ENCODE measurements around the gene CELF6.

CELF6 gene

GRCh38 chr15:72271221-72271620, 48.7 kb downstream of the CELF6 start:
- Histone ChIP-seq H3K36me3 (ENCODE audit: low read depth) (peaks cover 38% of the 10 kb centered on the region), H3K4me3 (ENCODE audit: severe bottlenecking) (peak overlapping the region; percentile 79), H3K9me3 (ENCODE audit: severe bottlenecking) (no peaks in the 10 kb centered on the region), H3K27ac (ENCODE audit: poor library complexity, severe bottlenecking) (peak overlapping the region; percentile 54), H3K4me1 (ENCODE audit: insufficient read depth, poor library complexity, severe bottlenecking) (peaks cover 13% of the 10 kb centered on the region), H3K27me3 (ENCODE audit: insufficient read depth, poor library complexity, severe bottlenecking) (no peaks in the 10 kb centered on the region)
- no peak for DNase-seq (ENCODE audit: low spot score)
- TF ChIP-seq, protein P1, sequence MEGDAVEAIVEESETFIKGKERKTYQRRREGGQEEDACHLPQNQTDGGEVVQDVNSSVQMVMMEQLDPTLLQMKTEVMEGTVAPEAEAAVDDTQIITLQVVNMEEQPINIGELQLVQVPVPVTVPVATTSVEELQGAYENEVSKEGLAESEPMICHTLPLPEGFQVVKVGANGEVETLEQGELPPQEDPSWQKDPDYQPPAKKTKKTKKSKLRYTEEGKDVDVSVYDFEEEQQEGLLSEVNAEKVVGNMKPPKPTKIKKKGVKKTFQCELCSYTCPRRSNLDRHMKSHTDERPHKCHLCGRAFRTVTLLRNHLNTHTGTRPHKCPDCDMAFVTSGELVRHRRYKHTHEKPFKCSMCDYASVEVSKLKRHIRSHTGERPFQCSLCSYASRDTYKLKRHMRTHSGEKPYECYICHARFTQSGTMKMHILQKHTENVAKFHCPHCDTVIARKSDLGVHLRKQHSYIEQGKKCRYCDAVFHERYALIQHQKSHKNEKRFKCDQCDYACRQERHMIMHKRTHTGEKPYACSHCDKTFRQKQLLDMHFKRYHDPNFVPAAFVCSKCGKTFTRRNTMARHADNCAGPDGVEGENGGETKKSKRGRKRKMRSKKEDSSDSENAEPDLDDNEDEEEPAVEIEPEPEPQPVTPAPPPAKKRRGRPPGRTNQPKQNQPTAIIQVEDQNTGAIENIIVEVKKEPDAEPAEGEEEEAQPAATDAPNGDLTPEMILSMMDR (IDR thresholded peaks at IDR 0.05; ENCODE audit: poor library complexity, severe bottlenecking), result no peak
- no peak for ATAC-seq (ENCODE audit: low read depth)

- H3K9me3 ChIP-seq (ENCODE audit: severe bottlenecking), result no peaks in the 10 kb centered on the region
- peaks cover 53% of the 10 kb centered on the region for H3K36me3 ChIP-seq (ENCODE audit: low read depth)
- ATAC-seq (ENCODE audit: low read depth) (no peak), DNase-seq (ENCODE audit: low spot score) (no peak)
- H3K27me3 ChIP-seq (ENCODE audit: insufficient read depth, poor library complexity, severe bottlenecking), result no peaks in the 10 kb centered on the region
- H3K27ac ChIP-seq (ENCODE audit: poor library complexity, severe bottlenecking), result no peak overlapping the region
- H3K4me1 ChIP-seq (ENCODE audit: insufficient read depth, poor library complexity, severe bottlenecking), result peaks cover 13% of the 10 kb centered on the region
- H3K4me3 ChIP-seq (ENCODE audit: severe bottlenecking), result no peak overlapping the region
- TF ChIP-seq, protein P1 (IDR thresholded peaks at IDR 0.05; ENCODE audit: poor library complexity, severe bottlenecking), result no peak
Measured at GRCh38 chr15:72269739-72270138, 50.2 kb downstream of the CELF6 start.

- no peak for ATAC-seq (ENCODE audit: low read depth)
- no peaks in the 10 kb centered on the region for H3K27me3 ChIP-seq (ENCODE audit: insufficient read depth, poor library complexity, severe bottlenecking)
Measured at GRCh38 chr15:72265031-72265430, 54.9 kb downstream of the CELF6 start.

GRCh38 chr15:72252663-72253299, 67.2 kb downstream of the CELF6 start:
- Histone ChIP-seq H3K4me1 (ENCODE audit: insufficient read depth, poor library complexity, severe bottlenecking) (no peaks in the 10 kb centered on the region), H3K9me3 (ENCODE audit: severe bottlenecking) (no peaks in the 10 kb centered on the region), H3K27ac (ENCODE audit: poor library complexity, severe bottlenecking) (no peak overlapping the region), H3K36me3 (ENCODE audit: low read depth) (peaks cover 95% of the 10 kb centered on the region), H3K4me3 (ENCODE audit: severe bottlenecking) (no peak overlapping the region), H3K27me3 (ENCODE audit: insufficient read depth, poor library complexity, severe bottlenecking) (no peaks in the 10 kb centered on the region)
- TF ChIP-seq, protein P1 (IDR thresholded peaks at IDR 0.05; ENCODE audit: poor library complexity, severe bottlenecking), result no peak
- no peak for DNase-seq (ENCODE audit: low spot score)
- no peak for ATAC-seq (ENCODE audit: low read depth)

More at GRCh38 chr15:72265031-72265430, 54.9 kb downstream of the CELF6 start:
- Histone ChIP-seq H3K27ac (ENCODE audit: poor library complexity, severe bottlenecking) (no peak overlapping the region), H3K9me3 (ENCODE audit: severe bottlenecking) (no peaks in the 10 kb centered on the region), H3K4me3 (ENCODE audit: severe bottlenecking) (no peak overlapping the region), H3K36me3 (ENCODE audit: low read depth) (peaks cover 91% of the 10 kb centered on the region), H3K4me1 (ENCODE audit: insufficient read depth, poor library complexity, severe bottlenecking) (no peaks in the 10 kb centered on the region)
- DNase-seq (ENCODE audit: low spot score), result no peak
- TF ChIP-seq, protein P1 (IDR thresholded peaks at IDR 0.05; ENCODE audit: poor library complexity, severe bottlenecking), result no peak

DNA sequence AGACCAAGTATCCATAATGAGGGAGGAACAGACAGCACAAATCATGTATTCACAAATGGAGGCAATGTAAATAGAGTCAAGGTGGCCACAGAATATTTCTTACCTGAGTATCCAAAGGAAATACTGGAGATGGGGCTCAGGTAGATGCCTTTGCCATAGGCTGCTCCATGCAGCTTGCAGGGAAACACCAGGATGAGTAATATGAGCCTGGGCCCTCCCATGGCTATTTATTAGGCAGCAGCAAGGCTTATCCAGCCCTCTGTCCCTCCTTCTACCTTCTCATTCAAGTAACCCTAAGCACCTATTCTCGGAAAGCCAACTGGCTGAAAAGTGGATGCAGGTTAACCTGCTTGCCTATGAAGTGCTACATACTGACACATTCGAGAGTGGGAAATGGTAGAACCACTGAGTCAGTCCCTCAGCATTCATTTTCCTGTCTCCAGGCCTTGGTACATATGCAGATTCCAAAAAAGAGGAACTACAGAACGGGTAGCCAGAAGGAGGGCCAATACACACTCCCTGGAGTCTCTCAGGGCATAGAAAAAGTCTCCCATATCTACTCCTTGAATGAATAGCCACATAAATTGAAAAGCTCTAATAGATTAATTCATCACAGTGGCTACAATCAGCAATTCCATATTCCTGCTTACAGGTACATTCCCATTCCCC, 70.7 kb downstream of the CELF6 start:
- TF ChIP-seq, protein P1 (IDR thresholded peaks at IDR 0.05; ENCODE audit: poor library complexity, severe bottlenecking), result no peak
- no peaks in the 10 kb centered on the region for H3K4me1 ChIP-seq (ENCODE audit: insufficient read depth, poor library complexity, severe bottlenecking)
- peaks cover 93% of the 10 kb centered on the region for H3K36me3 ChIP-seq (ENCODE audit: low read depth)
- no peak for DNase-seq (ENCODE audit: low spot score)
- no peaks in the 10 kb centered on the region for H3K9me3 ChIP-seq (ENCODE audit: severe bottlenecking)
- H3K27me3 ChIP-seq (ENCODE audit: insufficient read depth, poor library complexity, severe bottlenecking), result no peaks in the 10 kb centered on the region
- no peak overlapping the region for H3K4me3 ChIP-seq (ENCODE audit: severe bottlenecking)
- 0 out of 3 replicates have a peak, but pooled peaks have one; percentile 55 for ATAC-seq (ENCODE audit: low read depth)
- H3K27ac ChIP-seq (ENCODE audit: poor library complexity, severe bottlenecking), result no peak overlapping the region
